HFF-Myc (cell line): ENCODE measurements around the gene NCAPD3.
"Not testable (repeated sequence)": the region's sequence is repeated elsewhere in the genome, so short reads cannot be mapped to it uniquely, and the experiment has no call there.

Experiments
- DNase-seq: peaks from one replicate; pipeline ENCODE4 v3.0.0-alpha.2; 2011; ENCODE audit warnings: low read depth; ENCODE audit errors: extremely low read depth
- H3K4me3 ChIP-seq: replicated peaks from 2 replicates; pipeline ENCODE4 v1.5.1; 2011; ENCODE audit warnings: low read depth, mild to moderate bottlenecking, control low read depth, low read length
- TF ChIP-seq, protein P1 (sequence below): IDR thresholded peaks from 2 replicates; pipeline ENCODE4 v1.5.1; 2012; ENCODE audit warnings: mild to moderate bottlenecking, low read depth, low read length, control low read depth; ENCODE audit errors: missing control alignments

NCAPD3 gene

DNA sequence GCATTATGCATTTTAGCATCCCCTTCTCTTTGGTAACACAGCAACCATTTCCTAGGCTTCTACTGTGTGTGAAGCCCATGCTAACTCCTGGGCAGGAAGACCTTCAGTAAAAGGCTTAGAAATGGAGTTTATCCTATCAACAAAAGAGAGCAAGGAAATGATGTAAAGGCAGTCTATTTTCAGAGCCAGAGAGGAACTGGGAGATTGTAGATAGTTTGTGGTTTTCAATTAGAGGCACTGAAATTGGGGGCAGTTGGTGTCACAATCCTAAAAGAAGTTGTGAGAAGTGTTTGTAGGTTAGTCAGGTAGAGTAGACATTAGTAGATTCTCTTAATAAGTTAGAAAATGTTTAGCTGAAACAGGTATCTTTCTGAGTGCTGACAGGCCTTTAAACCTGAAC, 36.7 kb upstream of the NCAPD3 start:
- TF ChIP-seq, protein P1, sequence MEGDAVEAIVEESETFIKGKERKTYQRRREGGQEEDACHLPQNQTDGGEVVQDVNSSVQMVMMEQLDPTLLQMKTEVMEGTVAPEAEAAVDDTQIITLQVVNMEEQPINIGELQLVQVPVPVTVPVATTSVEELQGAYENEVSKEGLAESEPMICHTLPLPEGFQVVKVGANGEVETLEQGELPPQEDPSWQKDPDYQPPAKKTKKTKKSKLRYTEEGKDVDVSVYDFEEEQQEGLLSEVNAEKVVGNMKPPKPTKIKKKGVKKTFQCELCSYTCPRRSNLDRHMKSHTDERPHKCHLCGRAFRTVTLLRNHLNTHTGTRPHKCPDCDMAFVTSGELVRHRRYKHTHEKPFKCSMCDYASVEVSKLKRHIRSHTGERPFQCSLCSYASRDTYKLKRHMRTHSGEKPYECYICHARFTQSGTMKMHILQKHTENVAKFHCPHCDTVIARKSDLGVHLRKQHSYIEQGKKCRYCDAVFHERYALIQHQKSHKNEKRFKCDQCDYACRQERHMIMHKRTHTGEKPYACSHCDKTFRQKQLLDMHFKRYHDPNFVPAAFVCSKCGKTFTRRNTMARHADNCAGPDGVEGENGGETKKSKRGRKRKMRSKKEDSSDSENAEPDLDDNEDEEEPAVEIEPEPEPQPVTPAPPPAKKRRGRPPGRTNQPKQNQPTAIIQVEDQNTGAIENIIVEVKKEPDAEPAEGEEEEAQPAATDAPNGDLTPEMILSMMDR, result no peak
- H3K4me3 ChIP-seq, result no peak overlapping the region
- no peak for DNase-seq

DNA sequence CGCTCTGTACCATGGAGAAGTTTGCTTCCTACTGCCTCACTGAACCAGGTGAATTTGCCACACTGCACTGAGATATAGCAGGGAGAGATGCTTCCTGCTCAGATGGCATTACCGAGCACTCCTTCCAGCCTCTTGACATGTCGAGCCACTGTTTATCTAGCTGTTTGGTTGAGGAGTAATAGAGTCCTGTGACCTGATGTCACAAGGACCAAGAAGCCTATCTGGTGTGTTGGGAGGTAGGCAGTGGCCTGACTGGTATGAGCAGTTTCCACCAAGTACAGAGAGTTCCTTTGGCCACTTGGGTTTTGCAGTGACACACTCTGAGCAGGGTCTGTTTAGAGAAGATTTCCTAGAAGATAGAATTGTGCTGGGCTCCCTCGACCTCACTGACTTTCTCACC, 34.8 kb upstream of the NCAPD3 start:
- H3K4me3 ChIP-seq, result no peak overlapping the region
- TF ChIP-seq, protein P1, result no peak
- no peak for DNase-seq

DNA sequence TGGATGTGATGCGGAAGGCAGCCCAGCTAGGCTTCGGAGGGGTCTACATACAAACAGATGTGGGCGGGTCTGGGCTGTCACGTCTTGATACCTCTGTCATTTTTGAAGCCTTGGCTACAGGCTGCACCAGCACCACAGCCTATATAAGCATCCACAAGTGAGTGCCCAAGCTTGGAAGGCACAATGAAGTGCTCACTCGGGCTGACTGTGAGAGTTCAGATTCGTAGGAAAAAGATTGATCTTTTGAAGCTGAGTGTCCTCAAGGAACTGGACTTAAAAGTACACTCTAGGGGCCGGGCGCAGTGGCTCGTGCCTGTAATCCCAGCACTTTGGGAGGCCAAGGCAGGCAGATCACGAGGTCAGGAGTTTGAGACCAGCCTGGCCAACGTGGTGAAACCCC, 33.3 kb upstream of the NCAPD3 start:
- DNase-seq, result no peak
- H3K4me3 ChIP-seq, result no peak overlapping the region
- TF ChIP-seq, protein P1, result no peak

DNA sequence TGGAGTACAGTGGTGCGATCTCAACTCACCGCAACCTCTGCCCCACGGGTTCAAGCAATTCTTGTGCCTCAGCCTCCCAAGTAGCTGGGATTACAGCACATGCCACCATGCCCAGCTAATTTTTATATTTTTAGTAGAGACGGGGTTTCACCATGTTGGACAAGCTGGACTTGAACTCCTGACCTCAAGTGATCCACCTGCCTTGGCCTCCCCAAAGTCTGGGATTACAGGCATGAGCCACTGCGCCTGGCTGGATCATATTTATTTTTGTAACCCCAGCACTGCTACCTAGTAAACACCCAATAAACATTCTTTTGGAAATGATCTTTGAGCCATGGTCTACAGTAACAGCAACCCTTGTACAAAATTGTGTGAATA, 31.4 kb upstream of the NCAPD3 start:
- not testable (repeated sequence) for DNase-seq, H3K4me3 ChIP-seq

DNA sequence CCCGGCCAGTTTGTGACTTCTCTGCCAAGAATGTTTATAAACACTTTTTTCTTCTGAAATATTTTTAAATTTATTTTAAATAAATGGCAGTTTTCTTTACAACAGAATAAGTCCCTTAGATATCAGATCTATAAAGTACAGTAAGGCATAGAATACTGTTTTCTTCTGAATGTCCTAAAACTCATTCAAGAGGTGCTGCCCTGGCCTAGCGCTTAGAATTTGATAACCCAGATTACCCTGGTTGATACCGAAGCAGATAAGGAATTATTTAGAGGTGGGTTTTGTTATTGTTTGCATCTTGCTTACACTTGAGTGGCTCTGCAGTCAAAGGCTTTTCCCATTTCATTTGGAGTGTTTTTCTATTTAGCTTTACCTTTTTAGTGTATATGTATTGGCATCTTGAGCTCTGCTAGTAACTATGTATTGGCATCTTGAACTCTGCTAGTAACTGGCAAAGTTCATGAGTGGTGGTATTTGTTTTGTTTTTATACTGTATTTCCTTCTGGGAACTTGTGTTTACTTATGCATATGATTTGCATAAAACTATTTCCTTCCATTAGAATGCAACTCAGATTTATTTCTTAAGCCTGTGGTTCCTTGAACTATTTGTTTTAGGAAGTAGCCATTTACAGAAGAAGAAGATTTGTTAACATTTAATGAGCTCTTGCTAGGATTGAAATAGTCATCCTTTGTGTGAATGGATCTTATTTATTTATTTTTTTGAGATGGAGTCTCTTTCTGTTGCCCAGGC, 30.8 kb upstream of the NCAPD3 start:
- peak overlapping the region; percentile 62 for H3K4me3 ChIP-seq
- DNase-seq, result no peak
- TF ChIP-seq, protein P1, result no peak

DNA sequence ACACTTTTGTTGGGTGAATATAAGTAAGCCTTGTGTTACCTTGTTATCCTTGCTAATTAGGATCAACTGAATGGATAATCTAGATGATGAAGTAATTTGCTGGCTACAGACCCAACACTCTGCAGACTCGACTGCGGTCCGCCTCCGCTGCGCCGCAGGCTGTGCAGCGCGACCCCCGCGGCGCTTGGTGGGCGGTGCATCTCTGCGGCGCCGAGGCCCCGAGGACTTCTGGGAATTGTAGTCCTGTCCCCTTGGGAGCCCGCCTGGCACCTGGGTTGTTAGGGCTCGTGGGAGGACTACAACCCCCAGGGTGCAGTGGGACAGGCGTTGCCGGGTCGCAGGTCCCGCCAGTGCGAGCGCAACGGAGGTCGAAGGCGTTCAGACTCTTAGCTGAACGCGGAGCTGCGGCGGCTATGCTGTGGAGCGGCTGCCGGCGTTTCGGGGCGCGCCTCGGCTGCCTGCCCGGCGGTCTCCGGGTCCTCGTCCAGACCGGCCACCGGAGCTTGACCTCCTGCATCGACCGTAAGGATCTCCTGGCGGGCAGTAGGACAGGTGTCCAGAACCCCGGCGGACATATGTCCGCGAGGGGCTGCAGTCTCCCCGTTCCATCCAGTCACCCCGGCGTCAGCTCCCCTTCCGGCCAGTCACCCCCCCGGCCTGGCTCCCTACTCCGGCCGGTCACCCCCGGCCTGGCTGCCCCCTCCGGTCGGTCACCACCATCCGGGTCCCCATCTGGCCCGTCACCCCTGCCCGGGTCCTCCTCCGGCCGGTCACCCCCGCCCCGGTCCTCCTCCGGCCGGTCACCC, 29.6 kb upstream of the NCAPD3 start, which contains the start of the genes ACAD8 and THYN1:
Gene ACAD8, plus strand, starts transcription at position 381 of the 806 bp plus-strand sequence. Its CDS starts 33 bp downstream, at position 414.
Gene THYN1, minus strand, starts transcription at position 165 of the 806 bp plus-strand sequence. CDS start 470 bp downstream, outside the sequence.
- TF ChIP-seq, protein P1, result no peak
- DNase-seq, result peak; percentile 89
- peak within 1 kb of the TSS; percentile 62 for H3K4me3 ChIP-seq
